VCaP (cell line): ENCODE data around the gene GGTLC2.

Experiments
- H3K27ac ChIP-seq: fragments of 450-650 bp; 2 replicates; pipeline ENCODE4 v1.5.1; 2017
- TF ChIP-seq, protein P1 (sequence below): fragments of 450-650 bp; conservative IDR thresholded peaks from 2 replicates; pipeline ENCODE4 v1.5.1; 2017; ENCODE audit warnings: mild to moderate bottlenecking, moderate library complexity

GGTLC2 gene

DNA sequence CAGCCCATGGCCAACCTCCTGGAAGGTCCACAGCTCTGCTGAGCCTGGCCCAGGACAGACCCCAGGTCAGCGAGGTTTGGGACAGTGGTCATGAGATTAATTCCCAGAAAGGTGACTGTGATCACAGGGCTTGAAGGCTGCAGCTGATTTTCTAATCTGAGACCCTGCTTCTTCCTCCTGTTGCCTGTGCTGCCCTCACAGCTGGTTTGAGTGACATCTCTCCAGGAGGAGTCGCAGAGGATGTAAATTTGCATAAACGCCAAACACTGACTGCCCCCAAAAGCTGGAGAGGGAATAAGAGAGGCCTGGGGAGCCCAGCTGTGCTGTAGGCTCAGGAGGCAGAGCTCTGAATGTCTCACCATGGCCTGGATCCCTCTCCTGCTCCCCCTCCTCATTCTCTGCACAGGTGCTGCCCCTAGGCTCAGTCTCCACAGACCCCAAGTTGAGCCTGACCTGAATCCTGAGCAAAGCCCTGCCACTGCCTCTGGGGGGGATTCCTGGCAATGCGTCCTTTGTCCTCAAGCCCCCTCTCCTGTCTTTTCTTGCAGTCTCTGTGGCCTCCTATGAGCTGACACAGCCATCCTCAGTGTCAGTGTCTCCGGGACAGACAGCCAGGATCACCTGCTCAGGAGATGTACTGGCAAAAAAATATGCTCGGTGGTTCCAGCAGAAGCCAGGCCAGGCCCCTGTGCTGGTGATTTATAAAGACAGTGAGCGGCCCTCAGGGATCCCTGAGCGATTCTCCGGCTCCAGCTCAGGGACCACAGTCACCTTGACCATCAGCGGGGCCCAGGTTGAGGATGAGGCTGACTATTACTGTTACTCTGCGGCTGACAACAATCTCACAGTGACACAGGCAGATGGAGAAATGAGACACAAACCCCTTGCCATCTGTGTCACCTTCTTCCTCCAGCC, 23.8 kb downstream of the GGTLC2 start:
- no peak overlapping the region for H3K27ac ChIP-seq
- TF ChIP-seq, protein P1, sequence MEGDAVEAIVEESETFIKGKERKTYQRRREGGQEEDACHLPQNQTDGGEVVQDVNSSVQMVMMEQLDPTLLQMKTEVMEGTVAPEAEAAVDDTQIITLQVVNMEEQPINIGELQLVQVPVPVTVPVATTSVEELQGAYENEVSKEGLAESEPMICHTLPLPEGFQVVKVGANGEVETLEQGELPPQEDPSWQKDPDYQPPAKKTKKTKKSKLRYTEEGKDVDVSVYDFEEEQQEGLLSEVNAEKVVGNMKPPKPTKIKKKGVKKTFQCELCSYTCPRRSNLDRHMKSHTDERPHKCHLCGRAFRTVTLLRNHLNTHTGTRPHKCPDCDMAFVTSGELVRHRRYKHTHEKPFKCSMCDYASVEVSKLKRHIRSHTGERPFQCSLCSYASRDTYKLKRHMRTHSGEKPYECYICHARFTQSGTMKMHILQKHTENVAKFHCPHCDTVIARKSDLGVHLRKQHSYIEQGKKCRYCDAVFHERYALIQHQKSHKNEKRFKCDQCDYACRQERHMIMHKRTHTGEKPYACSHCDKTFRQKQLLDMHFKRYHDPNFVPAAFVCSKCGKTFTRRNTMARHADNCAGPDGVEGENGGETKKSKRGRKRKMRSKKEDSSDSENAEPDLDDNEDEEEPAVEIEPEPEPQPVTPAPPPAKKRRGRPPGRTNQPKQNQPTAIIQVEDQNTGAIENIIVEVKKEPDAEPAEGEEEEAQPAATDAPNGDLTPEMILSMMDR: no peak

DNA sequence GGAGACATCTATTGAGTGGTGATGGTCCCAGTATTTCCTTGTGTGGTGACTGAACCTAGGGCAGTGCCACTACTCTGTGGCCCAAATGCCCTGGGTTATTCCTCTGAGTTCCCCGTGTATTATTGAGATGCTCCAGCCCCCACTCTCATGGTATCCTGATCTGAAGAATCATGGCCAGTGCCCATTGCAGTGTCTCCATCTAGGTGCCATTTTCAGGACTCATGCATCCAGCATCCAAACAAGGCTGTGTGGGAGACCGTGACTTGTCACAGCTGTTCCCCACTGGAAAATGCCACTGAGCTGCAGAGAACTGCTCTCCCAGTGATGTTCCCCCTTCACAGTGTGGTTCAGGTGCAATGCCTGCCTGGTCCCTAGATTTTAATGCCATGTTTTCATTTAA, 24.7 kb downstream of the GGTLC2 start:
- TF ChIP-seq, protein P1: no peak
- no peak overlapping the region for H3K27ac ChIP-seq

DNA sequence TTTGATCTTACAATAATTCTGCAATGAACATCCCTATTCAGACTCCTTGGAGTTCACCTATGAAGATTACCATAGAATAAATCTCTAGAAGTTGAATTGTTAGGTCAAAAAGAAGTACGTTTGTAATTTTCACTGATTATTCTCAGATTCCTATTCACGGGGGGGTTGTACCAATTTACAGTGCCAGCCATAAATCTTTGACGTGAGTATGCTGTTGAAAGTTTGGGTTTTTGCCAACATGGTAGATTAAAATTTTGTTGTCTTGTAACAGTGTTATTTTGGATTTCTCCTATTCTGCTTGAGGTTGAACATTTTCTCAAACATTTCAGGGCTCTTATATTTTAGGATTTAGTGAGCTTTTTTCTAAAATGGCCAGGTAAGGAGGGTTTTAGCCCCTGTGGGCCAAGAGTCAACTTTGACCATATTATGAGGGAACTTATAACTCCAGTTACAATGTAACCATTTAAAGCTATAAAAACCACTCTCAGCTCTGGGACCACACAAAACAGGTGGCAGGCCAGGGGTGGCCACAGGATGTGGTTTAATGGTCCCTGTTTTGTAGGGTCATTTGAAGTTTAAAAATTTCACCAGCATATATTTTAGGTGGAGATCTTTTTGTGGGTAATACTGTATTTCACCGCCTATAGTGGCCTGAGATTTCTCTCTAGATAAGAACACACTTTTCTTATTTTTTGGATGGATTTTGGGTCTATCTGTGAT, 25.8 kb downstream of the GGTLC2 start:
- TF ChIP-seq, protein P1: no peak
- no peak overlapping the region for H3K27ac ChIP-seq

DNA sequence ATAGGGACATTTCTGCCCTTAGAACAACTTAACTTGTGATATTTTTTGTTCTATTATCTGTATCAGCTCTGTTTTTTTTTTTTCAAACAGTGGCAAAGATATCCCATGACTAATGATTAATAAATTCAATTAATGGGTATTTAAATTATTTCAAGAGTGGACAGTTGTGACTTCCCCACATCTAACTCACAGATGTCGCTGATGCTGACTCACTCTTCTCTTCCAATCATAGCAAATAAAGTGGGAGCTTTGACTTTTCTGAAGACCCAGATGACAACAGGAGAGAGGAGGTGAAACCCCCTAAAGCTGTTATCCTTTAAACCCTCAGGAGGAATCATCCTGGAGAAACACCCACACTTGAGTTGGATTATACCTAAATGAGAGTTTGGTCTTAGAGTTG, 27.1 kb downstream of the GGTLC2 start:
- TF ChIP-seq, protein P1: no peak
- no peak overlapping the region for H3K27ac ChIP-seq

DNA sequence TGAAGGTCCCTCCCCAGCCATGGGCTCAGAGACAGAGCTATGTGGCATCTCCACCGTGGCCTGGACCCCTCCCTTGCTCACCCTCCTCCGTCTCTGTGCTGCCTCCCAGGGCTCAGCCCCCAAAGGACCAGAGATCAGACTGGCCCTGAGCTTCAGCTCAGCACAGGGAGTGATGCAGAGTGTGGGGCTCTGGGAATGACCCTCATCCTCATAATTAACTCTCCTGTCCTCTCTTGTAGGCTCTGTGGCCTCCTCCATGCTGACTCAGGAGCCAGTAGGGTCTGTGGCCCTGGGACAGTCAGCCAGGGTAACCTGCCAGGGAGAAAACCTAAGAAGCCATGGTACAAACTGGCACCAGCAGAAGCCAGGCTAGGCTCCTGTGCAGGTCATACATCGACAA, 28.7 kb downstream of the GGTLC2 start:
- TF ChIP-seq, protein P1: no peak
- no peak overlapping the region for H3K27ac ChIP-seq

DNA sequence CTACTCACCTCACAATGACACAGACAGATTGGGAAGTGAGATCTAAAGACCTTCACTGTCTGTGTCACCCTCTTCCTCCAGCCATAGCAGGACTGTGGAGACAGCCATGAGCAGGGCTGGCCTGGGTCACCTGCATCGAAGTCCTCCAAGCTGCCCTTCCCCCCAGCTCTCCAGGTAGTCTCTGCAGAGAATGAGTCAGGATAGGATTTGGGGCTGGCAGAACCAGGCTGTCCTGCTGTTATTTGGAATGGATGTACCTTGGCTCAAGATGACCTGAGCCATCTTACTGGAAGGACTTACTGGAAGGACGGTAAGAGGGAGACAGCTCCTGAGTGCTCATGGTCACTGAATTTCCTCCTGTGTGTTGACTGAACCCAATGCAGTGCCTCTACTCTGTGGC, 29.2 kb downstream of the GGTLC2 start:
- TF ChIP-seq, protein P1: no peak

DNA sequence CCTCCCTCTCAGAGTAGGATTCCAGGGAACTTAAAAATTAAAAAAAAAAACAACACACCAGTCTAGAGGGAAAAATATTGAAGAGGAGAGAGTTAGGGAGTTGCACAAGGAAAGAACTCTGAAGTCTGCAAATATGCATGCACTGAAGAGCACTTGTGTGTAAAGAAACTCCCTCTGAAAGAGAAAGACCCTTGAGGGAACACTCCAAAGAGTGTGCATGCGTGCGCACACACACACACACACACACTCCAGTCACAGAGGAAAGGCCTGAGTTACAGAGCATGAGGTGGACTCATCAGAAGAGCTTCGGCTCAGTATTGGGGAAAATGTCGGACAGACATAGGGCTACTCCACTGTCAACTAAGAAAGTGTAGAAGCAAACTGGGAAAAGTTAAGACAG, 30.1 kb downstream of the GGTLC2 start:
- TF ChIP-seq, protein P1: no peak
- H3K27ac ChIP-seq: no peak overlapping the region

More for the DNA sequence above, 29.2 kb downstream of the GGTLC2 start:
- H3K27ac ChIP-seq: no peak overlapping the region
